ENCODE data around the gene EPN1.
"Not testable (repeated sequence)": the region's sequence is repeated elsewhere in the genome, so short reads cannot be mapped to it uniquely, and the experiment has no call there.

DNA sequence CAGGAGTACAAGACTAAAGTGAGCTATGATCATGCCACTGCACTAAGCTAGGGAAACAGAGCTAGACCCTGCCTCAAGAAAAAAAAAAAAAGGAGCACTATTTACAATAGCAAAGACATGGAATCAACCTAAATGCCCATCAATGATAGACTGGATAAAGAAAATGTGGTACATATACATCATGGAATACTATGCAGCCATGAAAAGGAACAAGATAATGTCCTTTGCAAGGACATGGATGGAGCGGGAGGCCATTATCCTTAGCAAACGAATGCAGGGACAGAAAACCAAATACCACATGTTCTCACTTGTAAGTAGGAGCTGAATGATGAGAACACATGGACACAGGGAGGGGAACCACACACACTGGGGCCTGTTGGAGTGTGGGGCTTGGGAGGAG is 55.4 kb downstream of the EPN1 start:
- TF ChIP-seq, protein P1, sequence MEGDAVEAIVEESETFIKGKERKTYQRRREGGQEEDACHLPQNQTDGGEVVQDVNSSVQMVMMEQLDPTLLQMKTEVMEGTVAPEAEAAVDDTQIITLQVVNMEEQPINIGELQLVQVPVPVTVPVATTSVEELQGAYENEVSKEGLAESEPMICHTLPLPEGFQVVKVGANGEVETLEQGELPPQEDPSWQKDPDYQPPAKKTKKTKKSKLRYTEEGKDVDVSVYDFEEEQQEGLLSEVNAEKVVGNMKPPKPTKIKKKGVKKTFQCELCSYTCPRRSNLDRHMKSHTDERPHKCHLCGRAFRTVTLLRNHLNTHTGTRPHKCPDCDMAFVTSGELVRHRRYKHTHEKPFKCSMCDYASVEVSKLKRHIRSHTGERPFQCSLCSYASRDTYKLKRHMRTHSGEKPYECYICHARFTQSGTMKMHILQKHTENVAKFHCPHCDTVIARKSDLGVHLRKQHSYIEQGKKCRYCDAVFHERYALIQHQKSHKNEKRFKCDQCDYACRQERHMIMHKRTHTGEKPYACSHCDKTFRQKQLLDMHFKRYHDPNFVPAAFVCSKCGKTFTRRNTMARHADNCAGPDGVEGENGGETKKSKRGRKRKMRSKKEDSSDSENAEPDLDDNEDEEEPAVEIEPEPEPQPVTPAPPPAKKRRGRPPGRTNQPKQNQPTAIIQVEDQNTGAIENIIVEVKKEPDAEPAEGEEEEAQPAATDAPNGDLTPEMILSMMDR (IDR thresholded peaks at IDR 0.05 in 4 of 5, conservative IDR thresholded peaks at IDR 0.05 in 1 of 5): not testable (repeated sequence)
- TF ChIP-seq POLR2A (IDR thresholded peaks at IDR 0.05): not testable (repeated sequence)

All from gastrocnemius medialis (tissue), 4 donors.